Mucosa of stomach (tissue), 1 donor: Measurements from ENCODE around the gene FETUB.

Source experiments
- H3K27me3 ChIP-seq: one replicate; pipeline ENCODE4 v1.7.0; 2013; ENCODE audit warnings: mild to moderate bottlenecking, low read length; ENCODE audit not compliant: control insufficient read depth, insufficient read depth
- H3K36me3 ChIP-seq: one replicate; pipeline ENCODE4 v1.7.0; 2013; ENCODE audit warnings: low read length; ENCODE audit not compliant: control insufficient read depth, insufficient read depth
- H3K4me1 ChIP-seq: one replicate; pipeline ENCODE4 v1.7.0; 2013; ENCODE audit warnings: mild to moderate bottlenecking, low read length; ENCODE audit not compliant: control insufficient read depth, insufficient read depth
- H3K4me3 ChIP-seq: one replicate; pipeline ENCODE4 v1.7.0; 2013; ENCODE audit warnings: low read length
- H3K9ac ChIP-seq: one replicate; pipeline ENCODE4 v1.7.0; 2013; ENCODE audit warnings: mild to moderate bottlenecking, low read length, moderate library complexity
- H3K9me3 ChIP-seq: one replicate; pipeline ENCODE4 v1.7.0; 2013; ENCODE audit warnings: mild to moderate bottlenecking, low read length, moderate library complexity; ENCODE audit not compliant: control insufficient read depth
- donor health status: Pancreatic carcinoma.

Gene FETUB

GRCh38 chr3:186603159-186603558 is 37.0 kb upstream of the FETUB start:
- H3K4me3 ChIP-seq = no peak overlapping the region
- H3K4me1 ChIP-seq = peaks cover 26% of the 10 kb centered on the region
- no peaks in the 10 kb centered on the region for H3K36me3 ChIP-seq
- no peak overlapping the region for H3K9ac ChIP-seq
- H3K27me3 ChIP-seq = no peaks in the 10 kb centered on the region
- no peaks in the 10 kb centered on the region for H3K9me3 ChIP-seq

- peaks cover 18% of the 10 kb centered on the region for H3K4me1 ChIP-seq
- no peaks in the 10 kb centered on the region for H3K36me3 ChIP-seq
- H3K9ac ChIP-seq = no peak overlapping the region
- H3K9me3 ChIP-seq = no peaks in the 10 kb centered on the region
- H3K4me3 ChIP-seq = no peak overlapping the region
- H3K27me3 ChIP-seq = no peaks in the 10 kb centered on the region
Measured at GRCh38 chr3:186605078-186605477, 35.1 kb upstream of the FETUB start.

- Histone ChIP-seq H3K36me3 (no peaks in the 10 kb centered on the region), H3K27me3 (no peaks in the 10 kb centered on the region), H3K9ac (no peak overlapping the region), H3K9me3 (no peaks in the 10 kb centered on the region), H3K4me1 (peaks cover 18% of the 10 kb centered on the region), H3K4me3 (no peak overlapping the region)
Measured at GRCh38 chr3:186605561-186606545, 34.3 kb upstream of the FETUB start.

- Histone ChIP-seq H3K27me3 (peaks cover 7% of the 10 kb centered on the region), H3K4me3 (no peak overlapping the region), H3K4me1 (peaks cover 18% of the 10 kb centered on the region), H3K9me3 (no peaks in the 10 kb centered on the region), H3K36me3 (no peaks in the 10 kb centered on the region), H3K9ac (no peak overlapping the region)
Measured at GRCh38 chr3:186608624-186609215, 31.5 kb upstream of the FETUB start.

- Histone ChIP-seq H3K9me3 (no peaks in the 10 kb centered on the region), H3K27me3 (peaks cover 8% of the 10 kb centered on the region), H3K4me1 (peaks cover 18% of the 10 kb centered on the region), H3K4me3 (no peak overlapping the region), H3K36me3 (no peaks in the 10 kb centered on the region), H3K9ac (no peak overlapping the region)
Measured at GRCh38 chr3:186609247-186609868, 30.8 kb upstream of the FETUB start.

- peaks cover 12% of the 10 kb centered on the region for H3K27me3 ChIP-seq
- no peaks in the 10 kb centered on the region for H3K36me3 ChIP-seq
- H3K9me3 ChIP-seq = no peaks in the 10 kb centered on the region
- H3K9ac ChIP-seq = no peak overlapping the region
- H3K4me3 ChIP-seq = no peak overlapping the region
- H3K4me1 ChIP-seq = peaks cover 6% of the 10 kb centered on the region
Measured at GRCh38 chr3:186612065-186612464, 28.1 kb upstream of the FETUB start.

- peaks cover 10% of the 10 kb centered on the region for H3K4me1 ChIP-seq
- no peaks in the 10 kb centered on the region for H3K36me3 ChIP-seq
- no peak within 1 kb of the TSS for H3K4me3 ChIP-seq
- H3K9me3 ChIP-seq = no peaks in the 10 kb centered on the region
- no peak within 1 kb of the TSS for H3K9ac ChIP-seq
- peaks cover 22% of the 10 kb centered on the region for H3K27me3 ChIP-seq
Measured at GRCh38 chr3:186612721-186613636, 27.2 kb upstream of the FETUB start, which contains the start of gene AHSG. Gene AHSG (plus strand): TSS chr3:186613060. CDS start chr3:186613142, 82 bp downstream.

GRCh38 chr3:186613637-186614265 is 26.4 kb upstream of the FETUB start:
- H3K4me3 ChIP-seq = no peak overlapping the region

GRCh38 chr3:186614266-186614596 is 26.0 kb upstream of the FETUB start:
- H3K9me3 ChIP-seq = no peaks in the 10 kb centered on the region
- H3K4me1 ChIP-seq = peaks cover 10% of the 10 kb centered on the region
- no peak overlapping the region for H3K9ac ChIP-seq
- H3K4me3 ChIP-seq = no peak overlapping the region
- no peaks in the 10 kb centered on the region for H3K36me3 ChIP-seq
- peaks cover 31% of the 10 kb centered on the region for H3K27me3 ChIP-seq

More at GRCh38 chr3:186613637-186614265, 26.4 kb upstream of the FETUB start:
- H3K9ac ChIP-seq = no peak overlapping the region
- peaks cover 10% of the 10 kb centered on the region for H3K4me1 ChIP-seq
- H3K9me3 ChIP-seq = no peaks in the 10 kb centered on the region
- H3K27me3 ChIP-seq = peaks cover 29% of the 10 kb centered on the region
- H3K36me3 ChIP-seq = no peaks in the 10 kb centered on the region

- no peak overlapping the region for H3K9ac ChIP-seq
- H3K4me1 ChIP-seq = peaks cover 10% of the 10 kb centered on the region
- H3K27me3 ChIP-seq = peaks cover 31% of the 10 kb centered on the region
- no peaks in the 10 kb centered on the region for H3K36me3 ChIP-seq
- H3K9me3 ChIP-seq = no peaks in the 10 kb centered on the region
- no peak overlapping the region for H3K4me3 ChIP-seq
Measured at GRCh38 chr3:186614597-186615483, 25.4 kb upstream of the FETUB start.
